Nephron (organoid): ENCODE results near the gene POFUT2.

Experiments used
- H3K27ac Mint-ChIP-seq, 3 experiments: 2 replicates each; pipeline ENCODE4 v1.8.0; 2020; ENCODE audit warnings: mixed read lengths in 3 of 3, mild to moderate bottlenecking in 2 of 3, moderate library complexity in 1 of 3
- H3K27me3 Mint-ChIP-seq: 2 replicates; pipeline ENCODE4 v1.8.0; 2021; ENCODE audit warnings: low read depth, mild to moderate bottlenecking, moderate library complexity, mixed read lengths
- H3K36me3 Mint-ChIP-seq: 2 replicates; pipeline ENCODE4 v1.8.0; 2020; ENCODE audit warnings: low read depth, mixed read lengths
- H3K4me1 Mint-ChIP-seq: 2 replicates; pipeline ENCODE4 v1.8.0; 2020; ENCODE audit warnings: mixed read lengths
- H3K4me3 Mint-ChIP-seq, 3 experiments: 2 replicates each; pipeline ENCODE4 v1.8.0; 2020; ENCODE audit warnings: mild to moderate bottlenecking in 3 of 3, mixed read lengths in 3 of 3, moderate library complexity in 2 of 3
- H3K9me3 Mint-ChIP-seq: 2 replicates; pipeline ENCODE4 v1.8.0; 2020; ENCODE audit warnings: mixed read lengths
- CTCF ChIP-seq, 3 experiments: fragments of 200-600 bp; sonication (generic); IDR thresholded peaks; one replicate each; pipeline ENCODE4 v1.5.0; 2021; ENCODE audit warnings: antibody characterized with exemption in 3 of 3; ENCODE audit not compliant: unreplicated experiment in 3 of 3

Gene POFUT2

GRCh38 chr21:45260191-45260825 is 27.4 kb downstream of the POFUT2 start:
- Mint-ChIP-seq H3K9me3 (no peaks in the 10 kb centered on the region), H3K36me3 (peaks cover 28% of the 10 kb centered on the region), H3K27me3 (peaks cover 10% of the 10 kb centered on the region), H3K4me1 (peaks cover 21% of the 10 kb centered on the region), H3K4me3 (no peak overlapping the region), H3K27ac (no peak overlapping the region)
- no peak for TF ChIP-seq CTCF (IDR thresholded peaks at IDR 0.05; ENCODE audit: unreplicated experiment in 3 of 3)

GRCh38 chr21:45259206-45259840 is 28.4 kb downstream of the POFUT2 start:
- Mint-ChIP-seq H3K27me3 (peaks cover 10% of the 10 kb centered on the region), H3K27ac (no peak overlapping the region), H3K9me3 (no peaks in the 10 kb centered on the region), H3K36me3 (peaks cover 23% of the 10 kb centered on the region), H3K4me1 (peaks cover 24% of the 10 kb centered on the region), H3K4me3 (no peak overlapping the region)
- TF ChIP-seq CTCF (IDR thresholded peaks at IDR 0.05; ENCODE audit: unreplicated experiment in 3 of 3) = no peak

DNA sequence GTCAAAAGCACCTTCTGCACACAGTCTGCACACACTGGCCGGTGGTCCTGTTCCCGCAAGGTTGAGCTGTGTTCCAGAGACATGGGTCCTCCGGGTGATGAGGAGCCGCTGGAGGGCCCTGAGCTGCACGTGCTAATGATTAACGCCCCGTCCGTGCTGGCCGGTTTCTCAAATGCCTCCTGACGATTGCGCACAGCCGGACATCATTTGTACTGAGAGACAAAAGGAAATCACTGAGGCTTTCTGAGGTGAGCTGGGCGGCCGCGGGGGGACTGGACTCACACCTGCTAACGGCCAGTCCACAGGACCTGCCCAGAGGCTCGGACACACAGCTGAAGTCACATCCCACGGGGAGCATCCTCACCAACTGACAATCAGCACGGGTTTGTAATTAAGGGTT is 29.2 kb downstream of the POFUT2 start:
- no peaks in the 10 kb centered on the region for H3K9me3 Mint-ChIP-seq
- TF ChIP-seq CTCF (IDR thresholded peaks at IDR 0.05; ENCODE audit: unreplicated experiment in 3 of 3) = no peak
- H3K4me3 Mint-ChIP-seq = no peak overlapping the region
- peaks cover 25% of the 10 kb centered on the region for H3K4me1 Mint-ChIP-seq
- H3K36me3 Mint-ChIP-seq = peaks cover 15% of the 10 kb centered on the region
- no peak overlapping the region for H3K27ac Mint-ChIP-seq
- peaks cover 10% of the 10 kb centered on the region for H3K27me3 Mint-ChIP-seq

DNA sequence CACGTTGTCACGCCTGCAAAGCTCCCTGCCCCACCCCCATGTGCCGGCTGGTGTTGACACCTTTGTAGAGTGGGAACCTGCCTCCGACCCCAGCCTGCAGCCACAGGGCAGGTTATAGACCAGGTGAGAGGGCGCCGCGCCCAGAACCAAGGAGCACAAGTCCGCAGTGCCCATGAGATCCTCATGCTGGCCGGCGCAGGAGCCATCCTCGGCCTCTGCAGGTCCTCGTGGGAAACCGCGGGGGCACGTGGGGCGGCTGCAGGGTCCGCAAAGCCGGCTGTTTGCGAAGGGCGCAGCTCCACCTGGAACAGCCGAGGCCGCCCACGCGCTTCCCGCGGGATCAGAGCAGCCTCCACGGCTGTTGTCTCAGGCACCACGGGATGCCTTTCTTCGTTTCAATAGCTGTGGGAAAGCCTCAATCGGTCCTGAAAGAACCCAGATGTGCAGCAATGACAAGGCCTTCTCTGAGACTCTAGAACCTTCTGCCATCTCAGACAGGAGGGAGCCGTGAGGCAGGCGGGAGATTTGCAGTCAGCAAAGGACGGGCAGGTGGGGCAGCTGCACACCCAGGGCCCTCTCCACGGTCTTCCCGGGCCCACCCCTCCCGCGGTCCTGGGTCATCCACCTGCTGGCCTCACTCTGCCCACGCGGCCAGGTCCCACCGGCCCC is 29.9 kb downstream of the POFUT2 start:
- no peak overlapping the region for H3K27ac Mint-ChIP-seq
- peaks cover 25% of the 10 kb centered on the region for H3K4me1 Mint-ChIP-seq
- no peaks in the 10 kb centered on the region for H3K9me3 Mint-ChIP-seq
- no peak overlapping the region for H3K4me3 Mint-ChIP-seq
- TF ChIP-seq CTCF (IDR thresholded peaks at IDR 0.05; ENCODE audit: unreplicated experiment in 3 of 3) = no peak
- peaks cover 10% of the 10 kb centered on the region for H3K27me3 Mint-ChIP-seq
- peaks cover 10% of the 10 kb centered on the region for H3K36me3 Mint-ChIP-seq

- Mint-ChIP-seq H3K9me3 (no peaks in the 10 kb centered on the region), H3K4me1 (peaks cover 25% of the 10 kb centered on the region), H3K4me3 (no peak overlapping the region), H3K27me3 (peaks cover 10% of the 10 kb centered on the region), H3K36me3 (peaks cover 5% of the 10 kb centered on the region), H3K27ac (peak overlapping the region in 1 of 3 experiments; percentile 44)
- no peak for TF ChIP-seq CTCF (IDR thresholded peaks at IDR 0.05; ENCODE audit: unreplicated experiment in 3 of 3)
These were observed 30.6 kb downstream of the POFUT2 start for GRCh38 chr21:45256912-45257672.
